Muscle of leg (tissue), 11 donors: ENCODE measurements around the gene PLA2G4A. TPM values are rescaled to one million over a fixed set of nuclear protein-coding genes. Genes with fewer than 3 reads are reported as not detected.
A peak's percentile ranks its signal among the peaks of the same experiment; 100 is the strongest.

Source experiments
- DNase-seq: peaks from one replicate; pipeline ENCODE4 v3.0.0; 2013
- H3K27ac ChIP-seq: one replicate; pipeline ENCODE4 v1.5.1; 2013; ENCODE audit warnings: mild to moderate bottlenecking, low read length, control low read depth
- H3K27me3 ChIP-seq: one replicate; pipeline ENCODE4 v1.6.1; 2013; ENCODE audit warnings: low read length; ENCODE audit not compliant: control insufficient read depth, insufficient read depth
- H3K36me3 ChIP-seq: one replicate; pipeline ENCODE4 v1.6.1; 2013; ENCODE audit warnings: low read length; ENCODE audit not compliant: control insufficient read depth, insufficient read depth
- H3K4me1 ChIP-seq: one replicate; pipeline ENCODE4 v1.6.1; 2013; ENCODE audit warnings: low read length; ENCODE audit not compliant: control insufficient read depth, insufficient read depth
- H3K4me3 ChIP-seq: one replicate; pipeline ENCODE4 v1.5.1; 2013; ENCODE audit warnings: low read length, control low read depth
- H3K9me3 ChIP-seq: replicated peaks from 2 replicates; pipeline ENCODE4 v1.6.1; 2013; ENCODE audit warnings: low read depth, low read length; ENCODE audit not compliant: control insufficient read depth
- whole genome bisulfite sequencing: methylation state at CpG from one replicate; pipeline ENCODE4 v1.1.5; 2013; ENCODE audit warnings: missing lambda C conversion rate; ENCODE audit not compliant: insufficient coverage; 5-methylcytosine and 5-hydroxymethylcytosine counted together
- polyA plus RNA-seq, 8 donors: library from polyadenylated mRNA; unstranded; fragments of 120-200 nt; gene quantifications; one replicate each; pipeline versions ENCODE4 v1.2.1 to v1.2.3, GENCODE V29; 2013; ENCODE audit warnings: inconsistent platforms in 1 of 8, low replicate concordance in 1 of 8; ENCODE audit not compliant: insufficient read length in 8 of 8, insufficient read depth in 1 of 8
- total RNA-seq: library from RNA; stranded (reverse); fragments of 120-200 nt; gene quantifications from one replicate; pipeline ENCODE4 v1.2.4, GENCODE V29; 2013

Gene PLA2G4A
- total and polyA plus RNA-seq, 9 donors = 2.8 to 7.8 (median 4.1) TPM

- Histone ChIP-seq H3K4me3 (no peak overlapping the region), H3K4me1 (no peaks in the 10 kb centered on the region), H3K36me3 (no peaks in the 10 kb centered on the region), H3K9me3 (no peaks in the 10 kb centered on the region), H3K27ac (no peak overlapping the region), H3K27me3 (no peaks in the 10 kb centered on the region)
- DNase-seq = no peak
- no CpG with 5 or more reads among the region's 2 CpGs for WGBS
Measured at GRCh38 chr1:186843931-186844330, 15.2 kb downstream of the PLA2G4A start.

- DNase-seq = peak; percentile 75
- Histone ChIP-seq H3K4me3 (no peak overlapping the region), H3K27me3 (no peaks in the 10 kb centered on the region), H3K9me3 (no peaks in the 10 kb centered on the region), H3K4me1 (no peaks in the 10 kb centered on the region), H3K36me3 (no peaks in the 10 kb centered on the region), H3K27ac (peak overlapping the region; percentile 47)
- WGBS = no CpG with 5 or more reads among the region's 3 CpGs
Measured at GRCh38 chr1:186845576-186846210, 16.9 kb downstream of the PLA2G4A start.

- H3K4me1 ChIP-seq = no peaks in the 10 kb centered on the region
- peak overlapping the region; percentile 10 for H3K27ac ChIP-seq
- H3K4me3 ChIP-seq = no peak overlapping the region
- H3K36me3 ChIP-seq = no peaks in the 10 kb centered on the region
- peak; percentile 48 for DNase-seq
- H3K27me3 ChIP-seq = no peaks in the 10 kb centered on the region
- H3K9me3 ChIP-seq = no peaks in the 10 kb centered on the region
Measured at GRCh38 chr1:186848509-186849130, 19.9 kb downstream of the PLA2G4A start.

GRCh38 chr1:186849271-186849671, 20.5 kb downstream of the PLA2G4A start:
- WGBS = 67% methylated on average over 3 of the region's 5 CpGs
- H3K27me3 ChIP-seq = no peaks in the 10 kb centered on the region
- no peak overlapping the region for H3K4me3 ChIP-seq
- DNase-seq = peak; percentile 40
- H3K27ac ChIP-seq = peak overlapping the region; percentile 10
- no peaks in the 10 kb centered on the region for H3K9me3 ChIP-seq
- no peaks in the 10 kb centered on the region for H3K4me1 ChIP-seq
- no peaks in the 10 kb centered on the region for H3K36me3 ChIP-seq

- H3K4me3 ChIP-seq = no peak overlapping the region
- H3K4me1 ChIP-seq = no peaks in the 10 kb centered on the region
- DNase-seq = no peak
- H3K36me3 ChIP-seq = no peaks in the 10 kb centered on the region
- no peaks in the 10 kb centered on the region for H3K9me3 ChIP-seq
- H3K27ac ChIP-seq = no peak overlapping the region
- H3K27me3 ChIP-seq = no peaks in the 10 kb centered on the region
Measured at GRCh38 chr1:186849826-186850225, 21.1 kb downstream of the PLA2G4A start.

GRCh38 chr1:186854102-186854501, 25.4 kb downstream of the PLA2G4A start:
- Histone ChIP-seq H3K4me3 (no peak overlapping the region), H3K27ac (no peak overlapping the region), H3K4me1 (no peaks in the 10 kb centered on the region), H3K9me3 (no peaks in the 10 kb centered on the region), H3K36me3 (no peaks in the 10 kb centered on the region), H3K27me3 (no peaks in the 10 kb centered on the region)
- no CpG with 5 or more reads among the region's 4 CpGs for WGBS
- DNase-seq = no peak

GRCh38 chr1:186858923-186859322, 30.2 kb downstream of the PLA2G4A start:
- Histone ChIP-seq H3K4me1 (no peaks in the 10 kb centered on the region), H3K36me3 (no peaks in the 10 kb centered on the region), H3K9me3 (no peaks in the 10 kb centered on the region), H3K27ac (no peak overlapping the region), H3K4me3 (no peak overlapping the region), H3K27me3 (no peaks in the 10 kb centered on the region)
- peak; percentile 29 for DNase-seq

- H3K4me1 ChIP-seq = no peaks in the 10 kb centered on the region
- no peaks in the 10 kb centered on the region for H3K36me3 ChIP-seq
- no peaks in the 10 kb centered on the region for H3K9me3 ChIP-seq
- no peak overlapping the region for H3K27ac ChIP-seq
- DNase-seq = no peak
- H3K27me3 ChIP-seq = no peaks in the 10 kb centered on the region
- WGBS = 100% methylated on average over 1 of the region's 2 CpGs
- H3K4me3 ChIP-seq = no peak overlapping the region
Measured at GRCh38 chr1:186859995-186860394, 31.2 kb downstream of the PLA2G4A start.

GRCh38 chr1:186864296-186864695, 35.5 kb downstream of the PLA2G4A start:
- H3K27ac ChIP-seq = no peak overlapping the region
- DNase-seq = no peak
- H3K36me3 ChIP-seq = no peaks in the 10 kb centered on the region
- no peaks in the 10 kb centered on the region for H3K4me1 ChIP-seq
- no peaks in the 10 kb centered on the region for H3K9me3 ChIP-seq
- no peak overlapping the region for H3K4me3 ChIP-seq
- H3K27me3 ChIP-seq = no peaks in the 10 kb centered on the region
- WGBS = no CpG with 5 or more reads among the region's 1 CpG

- DNase-seq = no peak
- H3K4me3 ChIP-seq = no peak overlapping the region
- no peaks in the 10 kb centered on the region for H3K27me3 ChIP-seq
- H3K4me1 ChIP-seq = no peaks in the 10 kb centered on the region
- no CpG with 5 or more reads among the region's 1 CpG for WGBS
- H3K36me3 ChIP-seq = no peaks in the 10 kb centered on the region
- H3K27ac ChIP-seq = no peak overlapping the region
- no peaks in the 10 kb centered on the region for H3K9me3 ChIP-seq
Measured at GRCh38 chr1:186865253-186865652, 36.5 kb downstream of the PLA2G4A start.

GRCh38 chr1:186865857-186866256, 37.1 kb downstream of the PLA2G4A start:
- H3K9me3 ChIP-seq = no peaks in the 10 kb centered on the region
- no peak overlapping the region for H3K27ac ChIP-seq
- no peak overlapping the region for H3K4me3 ChIP-seq
- no peaks in the 10 kb centered on the region for H3K27me3 ChIP-seq
- H3K36me3 ChIP-seq = no peaks in the 10 kb centered on the region
- DNase-seq = no peak
- H3K4me1 ChIP-seq = no peaks in the 10 kb centered on the region
- no CpG with 5 or more reads among the region's 3 CpGs for WGBS
